GM19397 (cell line): ENCODE results near the gene ANKRD37.

Source experiments
- ATAC-seq: cut with Tn5 transposase; IDR thresholded peaks from one replicate; pipeline ENCODE4 v1.9.1; 2021; ENCODE audit warnings: mild to moderate bottlenecking, moderate library complexity; ENCODE audit not compliant: unreplicated experiment

Gene ANKRD37

DNA sequence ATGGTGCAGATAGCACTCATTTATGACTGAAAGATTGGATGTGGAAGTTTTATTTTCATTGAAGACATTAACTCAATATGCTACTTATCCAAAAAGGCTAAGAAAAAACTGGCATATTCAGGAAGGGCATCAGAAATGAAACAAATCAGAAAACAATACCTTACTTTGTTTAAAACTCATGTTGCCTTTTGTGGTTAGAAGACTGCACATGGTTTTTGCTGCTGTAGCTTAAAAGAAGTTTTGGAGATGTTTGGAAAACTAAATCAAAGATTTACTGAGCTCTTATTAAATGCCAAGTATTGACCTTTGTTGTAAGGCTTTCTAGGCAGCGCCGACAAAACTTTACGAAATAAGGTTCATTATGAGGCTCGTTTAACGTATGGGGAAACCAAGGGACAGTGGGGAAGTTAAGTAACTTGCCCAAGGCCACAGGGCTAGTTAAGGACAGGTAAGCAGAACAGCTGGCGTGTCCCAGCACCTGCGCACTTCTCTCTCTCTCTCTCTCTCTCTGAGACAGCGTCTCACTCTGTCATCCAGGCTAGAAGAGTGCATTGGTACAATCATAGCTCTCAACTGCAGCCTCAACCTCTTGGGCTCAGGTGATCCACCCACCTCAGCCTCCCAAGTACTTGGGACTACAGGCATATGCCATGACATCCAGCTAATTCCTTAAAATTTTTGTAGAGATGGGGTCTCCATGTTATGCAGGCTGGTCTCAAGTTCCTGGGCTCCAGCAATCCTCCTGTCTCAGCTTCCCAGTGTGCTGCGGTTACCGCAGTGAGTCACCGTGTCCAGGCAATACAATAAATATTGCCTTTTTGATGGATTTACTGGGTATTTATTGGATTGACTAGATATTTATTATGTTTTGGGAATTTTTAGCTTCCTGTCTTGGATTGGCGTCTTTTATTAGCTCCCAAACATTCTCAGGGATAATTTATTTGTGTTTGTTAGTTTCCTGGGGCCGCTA, 17.0 kb upstream of the ANKRD37 start:
- ATAC-seq, result no peak

DNA sequence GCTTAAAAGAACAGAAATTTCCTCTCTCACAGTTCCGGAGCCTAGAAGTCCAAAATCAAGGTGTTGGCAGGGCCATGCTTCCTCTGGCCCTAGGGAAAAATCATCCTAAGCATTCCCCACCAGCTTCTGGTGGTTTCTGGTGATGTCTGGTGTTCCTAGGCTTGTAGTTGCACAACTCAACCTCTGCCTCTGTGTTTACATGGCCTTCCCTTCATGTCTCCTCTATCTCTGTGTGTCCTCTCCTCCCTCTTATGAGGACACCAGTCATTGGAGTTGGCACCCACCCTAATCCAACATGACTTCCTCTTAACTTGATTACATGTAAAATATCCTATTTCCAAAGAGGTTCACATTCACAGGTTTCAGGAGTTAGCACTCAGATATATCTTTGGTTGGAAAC, 16.3 kb upstream of the ANKRD37 start:
- no peak for ATAC-seq

DNA sequence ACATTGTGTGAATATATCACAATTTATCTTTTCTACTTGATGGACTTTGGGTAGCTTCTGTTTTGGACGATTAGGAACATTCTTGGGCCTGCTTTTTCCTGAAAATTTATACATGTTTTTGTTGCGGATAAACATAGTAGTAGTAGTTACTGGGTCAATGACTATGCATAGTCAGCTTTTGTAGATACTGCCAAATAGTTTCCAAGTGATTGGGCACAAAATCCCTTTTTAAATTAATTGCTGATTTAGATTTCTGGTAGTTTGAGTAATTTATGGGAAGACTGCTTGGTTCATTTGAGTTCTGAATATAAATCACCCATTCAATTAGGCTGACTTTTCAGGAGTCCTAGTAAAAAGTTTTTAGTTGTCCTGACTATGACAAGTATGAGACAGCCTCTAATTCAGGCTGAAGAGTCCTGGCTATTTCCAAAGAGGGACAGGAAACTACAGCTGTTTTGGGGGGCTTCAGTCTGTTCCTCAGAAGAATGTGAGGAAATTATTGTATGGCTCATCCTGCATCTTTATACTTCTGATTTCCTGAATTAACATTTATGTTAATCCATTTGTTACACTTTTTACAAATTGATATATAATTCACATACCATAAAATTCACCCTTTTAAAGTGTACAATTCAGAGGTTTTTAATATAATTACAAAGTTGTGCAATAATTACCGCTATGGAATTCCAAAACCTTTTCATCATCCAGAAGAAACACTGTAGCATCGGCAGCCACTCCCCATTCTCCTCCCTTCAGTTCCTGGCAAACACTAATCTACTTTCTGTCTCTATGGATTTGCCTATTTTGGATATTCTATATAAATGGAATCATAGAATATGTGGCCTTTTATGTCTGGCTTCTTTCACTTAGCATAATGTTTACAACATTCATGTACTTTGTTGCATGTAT, 15.1 kb upstream of the ANKRD37 start:
- ATAC-seq, result no peak

DNA sequence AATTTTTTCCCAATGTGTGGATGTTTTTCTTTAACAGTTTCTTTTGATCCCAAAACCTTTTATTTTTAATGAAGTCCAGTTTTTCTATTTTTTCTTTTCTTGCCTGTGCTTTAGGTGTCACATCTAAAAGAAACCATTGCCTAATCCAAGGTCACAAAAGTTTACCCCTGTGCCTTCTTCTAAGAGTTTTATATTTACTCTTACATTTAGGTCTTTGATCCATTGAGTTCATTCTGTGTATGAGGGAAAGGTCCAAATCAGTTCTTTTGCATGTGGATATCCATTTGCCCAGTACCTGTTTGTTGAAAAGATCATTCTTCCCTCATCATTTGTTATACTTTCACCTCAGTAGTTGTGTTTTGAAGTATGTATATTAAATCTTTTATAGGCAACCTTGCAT, 13.9 kb upstream of the ANKRD37 start:
- no peak for ATAC-seq

DNA sequence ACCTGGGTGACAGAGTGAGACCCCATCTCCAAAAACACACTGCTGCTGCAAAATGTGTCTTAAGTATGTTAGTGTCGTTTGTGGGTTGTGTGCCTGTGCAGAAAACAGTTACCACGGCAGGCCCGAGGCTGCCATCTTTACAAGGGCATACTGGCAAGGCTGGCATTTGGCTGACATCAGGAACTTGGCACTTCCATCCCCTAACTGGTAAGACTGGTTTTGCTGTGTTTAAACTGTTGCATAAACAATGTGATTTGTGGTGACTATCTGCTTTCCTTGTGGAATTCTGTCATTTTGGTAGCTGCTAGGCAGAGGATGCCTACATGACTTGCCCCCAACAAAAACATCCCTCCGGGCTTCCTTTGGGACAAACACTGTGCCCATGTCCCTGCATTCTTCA, 13.2 kb upstream of the ANKRD37 start:
- no peak for ATAC-seq

DNA sequence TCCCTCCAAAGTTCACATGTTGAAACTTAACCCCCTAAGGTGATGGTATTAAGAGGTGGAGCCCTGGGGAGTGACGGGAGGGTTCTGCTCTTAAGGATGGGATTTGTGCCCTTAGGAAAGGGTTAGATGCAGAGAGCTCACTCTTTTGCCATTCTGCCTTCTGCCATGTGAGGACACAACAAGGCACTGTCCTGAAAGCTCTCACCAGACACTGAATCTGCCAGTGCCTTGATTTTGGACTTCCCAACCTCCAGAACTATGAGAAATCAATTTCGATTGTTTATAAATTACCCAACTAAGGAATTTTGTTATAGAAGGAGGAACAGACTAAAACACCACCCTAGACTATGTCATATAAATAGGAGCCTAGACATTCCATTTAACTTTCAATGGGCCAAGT, 12.6 kb upstream of the ANKRD37 start:
- ATAC-seq, result no peak

DNA sequence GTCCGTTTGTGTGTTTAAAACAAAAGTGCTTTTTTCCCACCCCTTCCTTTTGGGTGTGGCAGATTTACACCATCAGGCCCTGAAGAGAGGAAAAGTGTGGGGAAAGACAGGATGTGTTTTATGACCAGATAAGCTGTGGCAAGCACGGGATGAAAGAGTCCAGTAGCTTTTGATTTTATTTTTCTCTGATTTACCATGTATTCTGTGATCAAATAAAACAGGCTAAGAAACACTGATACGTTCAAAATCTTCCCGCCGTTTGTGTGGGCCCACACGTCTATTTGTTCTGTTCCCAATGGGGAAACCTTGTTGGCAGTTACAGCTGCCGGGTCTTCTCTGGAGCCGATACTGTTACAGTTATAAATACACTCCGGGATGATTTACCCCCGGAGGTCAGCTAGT, 11.7 kb upstream of the ANKRD37 start:
- ATAC-seq, result no peak

DNA sequence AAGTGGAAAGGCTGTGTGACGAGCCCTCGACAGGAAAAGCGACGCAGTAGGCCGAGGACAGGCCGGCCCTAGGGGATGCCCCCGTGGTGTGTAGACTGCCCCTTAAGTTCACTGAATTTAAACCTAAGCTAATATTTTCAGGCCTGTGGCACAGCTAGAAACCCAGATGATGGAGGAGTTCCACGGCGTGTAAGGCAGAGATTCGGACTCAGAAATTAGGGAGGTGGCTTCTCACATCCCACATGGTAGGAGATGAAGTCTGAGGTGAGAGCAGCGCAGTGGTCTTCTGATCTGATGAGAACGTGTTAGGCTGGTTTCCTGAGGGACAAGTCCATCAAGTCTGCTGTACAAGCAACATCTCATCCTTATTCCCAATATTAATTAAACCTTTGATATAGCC, 8.7 kb upstream of the ANKRD37 start:
- ATAC-seq, result no peak

DNA sequence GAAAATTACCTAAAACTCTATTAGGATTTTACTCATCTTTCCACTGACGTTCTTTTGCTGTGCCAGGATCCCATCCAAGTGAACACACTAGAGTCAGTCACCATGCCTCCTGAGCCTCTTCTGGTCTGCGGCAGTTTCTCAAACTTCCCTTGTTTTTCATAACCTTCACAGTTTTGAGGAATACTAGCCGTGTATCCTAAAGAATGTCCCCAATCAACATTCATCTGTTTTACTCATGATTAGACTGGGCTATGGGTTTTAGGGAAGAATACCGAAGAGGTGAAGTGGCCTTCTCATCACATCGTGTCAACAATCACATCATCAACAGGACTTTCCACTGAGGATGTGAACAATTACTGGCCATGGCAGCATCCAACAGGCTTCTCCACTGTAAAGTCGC, 5.7 kb upstream of the ANKRD37 start:
- no peak for ATAC-seq

DNA sequence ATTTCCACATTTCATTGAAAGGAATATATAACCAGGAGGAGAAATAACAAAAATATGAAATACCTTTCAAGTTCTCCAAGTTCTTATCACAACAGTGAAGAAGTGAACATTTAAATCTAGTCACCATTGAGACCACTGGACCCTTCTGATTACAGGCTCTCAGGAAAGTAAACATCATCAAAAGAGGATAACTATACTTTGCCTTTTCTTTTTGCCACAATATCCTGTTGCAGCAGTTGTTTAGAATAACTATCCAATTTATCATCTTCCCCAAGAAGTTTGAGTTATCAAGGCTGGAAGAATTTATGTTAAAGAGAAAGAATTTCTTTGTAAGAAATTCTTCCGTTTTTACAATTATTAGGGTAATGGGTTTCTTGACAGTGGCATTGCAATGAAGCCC, 4.5 kb upstream of the ANKRD37 start:
- no peak for ATAC-seq

DNA sequence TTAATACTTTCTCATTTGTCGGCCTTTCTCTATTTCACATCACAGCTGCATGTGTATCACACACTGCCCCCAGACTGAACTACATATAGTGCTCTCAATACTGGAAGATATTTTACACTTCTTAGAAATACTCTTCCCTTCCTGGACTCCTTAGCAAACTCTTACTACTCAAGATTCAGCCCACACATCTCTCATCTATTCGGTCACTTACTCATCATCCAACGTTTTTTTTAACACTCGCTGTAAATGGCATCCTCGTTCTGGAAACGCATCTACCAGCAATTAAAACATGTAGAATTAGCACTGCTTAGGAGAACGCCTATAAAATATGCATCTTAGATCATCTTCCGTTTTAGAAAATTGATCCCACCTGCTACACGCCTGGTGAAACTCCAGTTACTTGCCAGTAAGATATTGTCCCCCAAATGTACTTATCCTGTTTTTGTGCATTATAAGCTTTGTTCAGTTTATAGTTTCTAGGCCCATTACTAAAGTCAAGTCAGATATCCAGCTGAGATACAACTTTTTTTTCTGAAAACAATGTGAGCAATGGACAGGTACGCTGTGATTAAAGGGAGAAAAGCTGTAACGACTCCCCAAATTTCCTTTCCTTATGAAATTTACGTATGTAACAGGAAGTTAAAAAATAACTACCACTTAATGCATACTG, 1.9 kb upstream of the ANKRD37 start:
- no peak for ATAC-seq

DNA sequence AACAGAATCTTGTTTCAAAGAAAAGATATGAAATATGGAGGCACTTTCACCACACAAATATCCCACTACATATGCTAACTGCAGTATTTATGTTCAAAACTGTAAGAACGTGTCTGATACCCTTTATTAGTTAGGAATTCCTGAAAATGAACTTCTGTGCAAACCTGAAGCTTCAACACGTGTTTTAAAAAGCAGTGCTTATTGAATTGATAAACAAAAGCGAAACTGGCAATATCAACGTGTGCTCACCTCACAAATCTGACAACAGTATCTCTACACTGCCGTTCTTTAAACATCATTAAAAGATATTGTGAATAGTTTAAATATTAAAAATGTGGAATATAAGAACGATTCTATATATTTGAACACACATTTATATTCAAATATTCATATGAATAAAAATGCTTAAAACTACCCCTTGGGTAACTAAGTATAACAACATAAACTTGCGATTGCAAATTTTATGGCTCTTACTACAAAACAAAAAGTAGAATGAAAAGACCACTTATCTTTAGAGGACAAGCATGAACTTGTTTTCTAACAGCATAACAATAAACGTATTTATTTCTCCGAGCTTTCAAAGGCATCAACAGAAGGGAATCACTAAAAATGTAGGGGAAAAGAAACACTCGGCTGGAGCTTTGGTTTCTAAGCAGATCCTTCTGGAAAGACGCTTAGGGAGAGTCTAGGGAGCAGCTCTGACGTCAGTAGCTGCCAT, 1.2 kb upstream of the ANKRD37 start, which contains the start of gene LRP2BP:
TSS of gene LRP2BP (minus strand) at position 687 of the 718 bp plus-strand sequence. CDS start 17,738 bp downstream, outside the sequence.
- no peak for ATAC-seq

DNA sequence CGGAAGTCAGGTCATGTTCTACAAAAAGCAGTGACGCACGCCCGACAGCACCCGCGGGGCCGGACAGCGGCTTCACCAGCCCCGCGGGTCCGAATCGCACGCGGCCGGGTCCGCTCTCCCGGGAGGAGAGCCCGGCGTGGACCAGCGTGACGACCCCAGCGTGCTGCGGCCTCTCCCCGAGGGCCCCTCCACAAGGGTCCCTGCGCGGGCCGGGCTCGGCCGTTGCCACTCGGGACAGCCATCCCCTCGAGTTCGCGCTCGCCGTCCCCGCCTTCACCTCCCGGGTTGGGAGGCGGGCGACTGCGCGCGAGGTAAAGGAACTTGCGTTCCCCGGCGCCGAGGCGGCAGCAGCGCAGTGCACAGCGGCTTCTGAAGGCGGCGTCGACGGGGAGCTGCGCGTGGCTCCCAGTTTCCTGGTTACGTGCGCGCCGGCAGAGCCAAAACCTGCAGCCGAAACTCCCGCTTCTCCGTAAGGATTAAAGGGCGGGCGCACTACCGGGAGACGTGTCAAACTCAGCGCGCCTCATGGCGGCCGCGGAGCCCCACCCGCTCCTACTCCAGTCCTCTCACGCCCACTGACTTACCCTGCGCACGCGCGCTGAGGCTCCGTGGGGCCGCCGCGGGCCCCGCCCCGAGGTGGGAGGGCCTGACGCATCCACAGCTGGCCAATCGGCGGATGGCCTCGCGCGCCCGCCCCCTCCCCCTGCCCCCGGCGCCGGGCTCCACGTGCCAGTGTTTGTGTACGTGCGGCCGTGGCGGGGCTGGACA, 501 bp upstream of the ANKRD37 start:
- peak; percentile 83 for ATAC-seq

DNA sequence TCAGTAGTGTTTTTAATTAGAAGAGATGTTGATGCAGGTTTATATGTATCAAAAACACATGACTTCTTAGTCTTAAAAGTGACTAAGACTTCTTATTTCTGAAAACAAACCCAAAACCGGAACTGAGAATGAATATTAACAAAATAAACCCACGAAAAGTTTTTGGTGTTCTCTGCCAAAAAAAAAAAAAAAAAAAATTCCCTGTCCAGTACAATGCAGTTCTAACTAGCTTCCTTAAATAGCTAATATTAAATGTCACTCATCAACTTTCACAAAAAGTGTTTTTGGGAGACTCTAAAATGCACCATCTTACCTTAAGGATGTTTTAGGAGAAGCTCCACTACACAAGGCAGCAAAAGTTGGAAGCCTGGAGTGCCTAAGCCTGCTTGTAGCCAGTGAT, 2.0 kb downstream of the ANKRD37 start:
- no peak for ATAC-seq

DNA sequence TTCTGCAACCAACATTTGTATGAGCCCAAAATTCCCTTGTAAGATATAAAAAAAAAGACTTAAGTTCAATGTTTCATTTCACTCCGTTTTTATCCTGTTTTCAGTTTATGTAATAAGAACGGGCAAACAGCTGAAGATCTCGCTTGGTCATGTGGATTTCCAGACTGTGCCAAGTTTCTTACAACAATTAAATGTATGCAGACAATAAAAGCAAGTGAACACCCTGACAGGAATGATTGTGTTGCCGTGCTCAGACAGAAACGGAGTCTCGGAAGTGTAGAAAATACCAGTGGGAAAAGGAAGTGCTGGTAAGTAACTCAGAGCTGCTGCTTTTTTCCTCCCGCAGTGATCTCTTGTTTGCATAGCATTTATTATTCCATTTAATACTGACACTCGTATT, 2.8 kb downstream of the ANKRD37 start:
- no peak for ATAC-seq

DNA sequence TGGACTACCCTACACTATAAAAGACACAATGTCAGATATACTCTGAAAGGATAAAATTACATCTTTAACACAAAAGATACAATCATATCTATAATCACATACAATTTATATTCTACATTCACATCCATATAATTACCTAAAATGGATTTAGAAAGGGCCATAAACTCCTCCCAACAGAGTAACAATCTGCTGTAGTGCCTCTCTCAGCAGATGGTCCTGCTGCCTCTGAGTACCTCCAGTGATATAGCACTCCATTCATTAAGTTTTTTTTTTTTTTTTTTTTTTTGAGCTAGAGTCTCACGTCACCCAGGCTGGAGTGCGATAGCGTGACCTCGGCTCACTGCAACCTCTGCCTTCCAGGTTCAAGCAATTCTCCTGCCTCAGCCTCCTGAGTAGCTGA, 7.4 kb downstream of the ANKRD37 start:
- ATAC-seq, result no peak

DNA sequence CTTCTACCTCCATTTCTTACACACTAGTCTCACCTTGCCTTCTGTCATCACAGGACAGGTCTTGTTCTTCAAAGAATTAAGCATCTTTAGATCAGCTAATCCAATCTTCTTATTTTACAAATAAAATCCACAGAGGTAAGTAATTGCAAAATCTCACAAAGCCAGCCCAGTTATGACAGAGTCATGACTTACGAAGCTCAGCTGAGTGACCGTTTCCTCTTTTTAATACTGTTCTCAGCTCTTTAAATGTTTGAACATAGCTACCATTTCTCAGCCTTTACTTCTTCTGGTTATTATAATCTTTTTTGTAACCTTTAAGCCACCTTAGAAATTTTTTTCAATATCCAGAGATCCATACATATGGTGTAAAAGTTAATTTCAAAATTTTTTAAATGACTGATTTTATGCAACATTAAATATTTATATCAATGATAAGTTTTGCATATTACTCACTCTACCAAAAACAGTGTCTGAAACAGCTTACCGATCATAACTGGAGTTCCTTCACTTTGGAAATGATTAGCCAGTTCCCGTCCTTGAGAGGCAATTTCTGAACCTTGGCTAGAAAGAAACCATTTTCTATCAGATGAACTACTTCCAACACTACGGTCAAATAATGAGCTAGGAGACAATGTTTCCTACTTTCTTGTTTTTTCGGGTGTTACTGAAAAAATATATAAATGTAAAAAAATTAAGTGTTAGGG, 8.8 kb downstream of the ANKRD37 start:
- peak; percentile 47 for ATAC-seq

DNA sequence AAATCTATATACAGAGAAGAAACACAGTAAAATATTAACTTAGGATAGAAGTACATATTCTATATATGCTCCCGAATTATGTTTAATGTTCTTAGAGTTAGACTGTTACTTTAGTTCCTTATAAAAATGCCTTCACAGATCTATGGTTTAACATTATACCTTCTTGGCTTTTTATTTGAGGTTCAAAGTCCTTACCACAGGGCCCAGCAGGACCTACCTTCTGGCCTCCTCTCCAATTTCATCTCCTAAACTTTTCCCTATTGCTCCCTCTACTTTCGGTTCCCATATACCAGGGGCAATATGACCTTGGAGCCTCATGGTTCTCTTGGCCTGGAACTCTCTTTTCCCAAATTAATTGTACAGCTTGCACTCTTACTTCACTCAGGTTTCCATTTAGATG, 11.8 kb downstream of the ANKRD37 start:
- no peak for ATAC-seq

DNA sequence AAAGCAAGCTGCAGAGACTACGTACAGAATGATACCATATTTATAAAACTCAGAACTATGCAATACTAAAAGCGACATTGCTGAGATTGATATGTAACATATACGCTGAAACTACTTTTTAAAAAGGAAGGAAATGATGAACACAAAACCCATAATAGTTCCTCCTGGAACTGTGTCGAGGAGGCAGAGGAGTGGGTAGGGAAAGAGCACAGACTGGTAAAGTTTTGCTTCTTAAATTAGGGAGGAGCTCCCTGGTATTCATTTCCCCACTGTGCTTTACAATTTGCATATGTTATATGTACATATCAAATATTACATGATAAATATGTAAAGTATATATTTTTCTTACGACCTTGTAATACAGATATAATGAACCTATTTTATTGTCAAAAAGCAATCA, 15.2 kb downstream of the ANKRD37 start:
- ATAC-seq, result no peak
